IPS-18a (cell line): Measurements from ENCODE around the gene ARHGAP15.

ENCODE experiments used
- H3K27ac ChIP-seq: one replicate; pipeline ENCODE4 v1.5.1; 2013; ENCODE audit warnings: low read length
- H3K27me3 ChIP-seq: one replicate; pipeline ENCODE4 v1.6.1; 2013; ENCODE audit warnings: mild to moderate bottlenecking, low read length; ENCODE audit not compliant: control insufficient read depth, insufficient read depth
- H3K36me3 ChIP-seq: one replicate; pipeline ENCODE4 v1.6.1; 2013; ENCODE audit warnings: low read depth, low read length; ENCODE audit not compliant: control insufficient read depth
- H3K4me1 ChIP-seq: one replicate; pipeline ENCODE4 v1.6.1; 2013; ENCODE audit warnings: low read depth, low read length; ENCODE audit not compliant: control insufficient read depth
- H3K4me3 ChIP-seq: one replicate; pipeline ENCODE4 v1.5.1; 2013; ENCODE audit warnings: low read length
- H3K9ac ChIP-seq: one replicate; pipeline ENCODE4 v1.6.1; 2013; ENCODE audit warnings: mild to moderate bottlenecking, low read length, moderate library complexity
- H3K9me3 ChIP-seq: one replicate; pipeline ENCODE4 v1.6.1; 2013; ENCODE audit warnings: low read depth, low read length; ENCODE audit not compliant: control insufficient read depth

ARHGAP15 gene

GRCh38 chr2:143706354-143706753 lies 577.1 kb downstream of the ARHGAP15 start:
- H3K9ac ChIP-seq = no peak overlapping the region
- no peaks in the 10 kb centered on the region for H3K27me3 ChIP-seq
- H3K4me1 ChIP-seq = peaks cover 5% of the 10 kb centered on the region
- no peak overlapping the region for H3K4me3 ChIP-seq
- no peaks in the 10 kb centered on the region for H3K36me3 ChIP-seq
- H3K9me3 ChIP-seq = no peaks in the 10 kb centered on the region
- no peak overlapping the region for H3K27ac ChIP-seq

- Histone ChIP-seq H3K4me3 (no peak overlapping the region), H3K9ac (no peak overlapping the region), H3K27me3 (no peaks in the 10 kb centered on the region), H3K4me1 (peaks cover 5% of the 10 kb centered on the region), H3K27ac (no peak overlapping the region), H3K9me3 (no peaks in the 10 kb centered on the region), H3K36me3 (no peaks in the 10 kb centered on the region)
Measured at GRCh38 chr2:143708682-143709081, 579.5 kb downstream of the ARHGAP15 start.

- peaks cover 5% of the 10 kb centered on the region for H3K4me1 ChIP-seq
- no peak overlapping the region for H3K27ac ChIP-seq
- H3K9ac ChIP-seq = no peak overlapping the region
- no peaks in the 10 kb centered on the region for H3K9me3 ChIP-seq
- H3K4me3 ChIP-seq = no peak overlapping the region
- no peaks in the 10 kb centered on the region for H3K27me3 ChIP-seq
- H3K36me3 ChIP-seq = no peaks in the 10 kb centered on the region
Measured at GRCh38 chr2:143710196-143710595, 581.0 kb downstream of the ARHGAP15 start.

GRCh38 chr2:143710879-143711278 lies 581.7 kb downstream of the ARHGAP15 start:
- H3K9me3 ChIP-seq = no peaks in the 10 kb centered on the region

GRCh38 chr2:143716522-143716921 lies 587.3 kb downstream of the ARHGAP15 start:
- no peaks in the 10 kb centered on the region for H3K27me3 ChIP-seq
- H3K36me3 ChIP-seq = no peaks in the 10 kb centered on the region
- no peaks in the 10 kb centered on the region for H3K9me3 ChIP-seq
- H3K9ac ChIP-seq = no peak overlapping the region
- H3K27ac ChIP-seq = no peak overlapping the region
- no peak overlapping the region for H3K4me3 ChIP-seq
- H3K4me1 ChIP-seq = peaks cover 9% of the 10 kb centered on the region

More at GRCh38 chr2:143710879-143711278, 581.7 kb downstream of the ARHGAP15 start:
- no peaks in the 10 kb centered on the region for H3K27me3 ChIP-seq
- H3K4me3 ChIP-seq = no peak overlapping the region
- H3K27ac ChIP-seq = no peak overlapping the region
- no peak overlapping the region for H3K9ac ChIP-seq
- no peaks in the 10 kb centered on the region for H3K4me1 ChIP-seq
- H3K36me3 ChIP-seq = no peaks in the 10 kb centered on the region

GRCh38 chr2:143717053-143717452 lies 587.8 kb downstream of the ARHGAP15 start:
- H3K27ac ChIP-seq = no peak overlapping the region
- H3K9me3 ChIP-seq = no peaks in the 10 kb centered on the region
- H3K4me1 ChIP-seq = peaks cover 9% of the 10 kb centered on the region
- no peak overlapping the region for H3K9ac ChIP-seq
- H3K36me3 ChIP-seq = no peaks in the 10 kb centered on the region
- no peak overlapping the region for H3K4me3 ChIP-seq
- H3K27me3 ChIP-seq = no peaks in the 10 kb centered on the region

- Histone ChIP-seq H3K4me3 (no peak overlapping the region), H3K9ac (no peak overlapping the region), H3K36me3 (no peaks in the 10 kb centered on the region), H3K9me3 (no peaks in the 10 kb centered on the region), H3K4me1 (peaks cover 9% of the 10 kb centered on the region), H3K27ac (no peak overlapping the region), H3K27me3 (no peaks in the 10 kb centered on the region)
Measured at GRCh38 chr2:143717536-143718168, 588.4 kb downstream of the ARHGAP15 start.

- H3K36me3 ChIP-seq = no peaks in the 10 kb centered on the region
Measured at GRCh38 chr2:143718745-143719144, 589.5 kb downstream of the ARHGAP15 start.

GRCh38 chr2:143719406-143719805 lies 590.2 kb downstream of the ARHGAP15 start:
- no peaks in the 10 kb centered on the region for H3K36me3 ChIP-seq

More at GRCh38 chr2:143718745-143719144, 589.5 kb downstream of the ARHGAP15 start:
- H3K27me3 ChIP-seq = no peaks in the 10 kb centered on the region
- H3K4me1 ChIP-seq = peaks cover 9% of the 10 kb centered on the region
- no peaks in the 10 kb centered on the region for H3K9me3 ChIP-seq
- H3K9ac ChIP-seq = no peak overlapping the region
- H3K4me3 ChIP-seq = no peak overlapping the region
- no peak overlapping the region for H3K27ac ChIP-seq

GRCh38 chr2:143720095-143720664 lies 591.0 kb downstream of the ARHGAP15 start:
- Histone ChIP-seq H3K27me3 (no peaks in the 10 kb centered on the region), H3K4me1 (peaks cover 9% of the 10 kb centered on the region), H3K4me3 (no peak overlapping the region), H3K36me3 (no peaks in the 10 kb centered on the region), H3K9ac (no peak overlapping the region), H3K9me3 (no peaks in the 10 kb centered on the region), H3K27ac (no peak overlapping the region)

More at GRCh38 chr2:143719406-143719805, 590.2 kb downstream of the ARHGAP15 start:
- Histone ChIP-seq H3K27ac (no peak overlapping the region), H3K27me3 (no peaks in the 10 kb centered on the region), H3K4me1 (peaks cover 9% of the 10 kb centered on the region), H3K9me3 (no peaks in the 10 kb centered on the region), H3K4me3 (no peak overlapping the region), H3K9ac (no peak overlapping the region)

GRCh38 chr2:143725400-143725799 lies 596.2 kb downstream of the ARHGAP15 start:
- Histone ChIP-seq H3K4me1 (peaks cover 6% of the 10 kb centered on the region), H3K27ac (no peak overlapping the region), H3K27me3 (no peaks in the 10 kb centered on the region), H3K36me3 (no peaks in the 10 kb centered on the region), H3K4me3 (no peak overlapping the region), H3K9me3 (no peaks in the 10 kb centered on the region), H3K9ac (no peak overlapping the region)
